SJSA1 (cell line): ENCODE data around the gene TELO2. TPM values are rescaled to one million over a fixed set of nuclear protein-coding genes. Genes with fewer than 3 reads are reported as not detected.

Experiments used
- DNase-seq, 2 experiments: peaks; one replicate each; pipeline ENCODE4 v3.0.0-alpha.2; 2015 to 2020; ENCODE audit warnings: low spot score in 2 of 2, low read depth in 1 of 2
- H3K27ac ChIP-seq: fragments of 250-450 bp; sonication (Bioruptor Pico); 2 replicates; pipeline ENCODE4 v1.5.1; 2020; ENCODE audit warnings: mild to moderate bottlenecking, moderate library complexity
- H3K27me3 ChIP-seq: fragments of 250-450 bp; sonication (Bioruptor Pico); replicated peaks from 2 replicates; pipeline ENCODE4 v1.5.1; 2020; ENCODE audit warnings: mild to moderate bottlenecking, moderate library complexity
- H3K36me3 ChIP-seq: fragments of 250-450 bp; sonication (Bioruptor Pico); 2 replicates; pipeline ENCODE4 v1.5.1; 2020; ENCODE audit warnings: mild to moderate bottlenecking
- H3K4me1 ChIP-seq: fragments of 250-450 bp; sonication (Bioruptor Pico); replicated peaks from 2 replicates; pipeline ENCODE4 v1.6.1; 2021; ENCODE audit warnings: mild to moderate bottlenecking
- H3K4me3 ChIP-seq: fragments of 250-450 bp; sonication (Bioruptor Pico); 2 replicates; pipeline ENCODE4 v1.5.1; 2020; ENCODE audit warnings: mild to moderate bottlenecking
- H3K9me3 ChIP-seq: fragments of 250-450 bp; sonication (Bioruptor Pico); replicated peaks from 2 replicates; pipeline ENCODE4 v1.5.1; 2020; ENCODE audit warnings: mild to moderate bottlenecking
- total RNA-seq: library from RNA; depleted of rRNA; stranded (reverse); fragments of >200 nt; shearing (Covaris generic); gene quantifications from 2 replicates; pipeline ENCODE4 v1.2.3, GENCODE V29; 2014

The TELO2 gene
- total RNA-seq, 1 experiment from 2014 or later = 19.7 TPM

GRCh38 chr16:1539720-1540555, 46.8 kb downstream of the TELO2 start:
- Histone ChIP-seq H3K36me3 (no peaks in the 10 kb centered on the region), H3K9me3 (no peaks in the 10 kb centered on the region), H3K27me3 (no peaks in the 10 kb centered on the region), H3K4me1 (no peaks in the 10 kb centered on the region), H3K4me3 (no peak overlapping the region), H3K27ac (no peak overlapping the region)
- no peak for DNase-seq

- Histone ChIP-seq H3K27ac (no peak overlapping the region), H3K4me3 (no peak overlapping the region), H3K36me3 (no peaks in the 10 kb centered on the region), H3K9me3 (no peaks in the 10 kb centered on the region), H3K4me1 (no peaks in the 10 kb centered on the region), H3K27me3 (no peaks in the 10 kb centered on the region)
- no peak for DNase-seq
Measured at GRCh38 chr16:1540556-1540855, 47.3 kb downstream of the TELO2 start.

- no peak for DNase-seq
- H3K27me3 ChIP-seq = no peaks in the 10 kb centered on the region
- H3K9me3 ChIP-seq = no peaks in the 10 kb centered on the region
- no peaks in the 10 kb centered on the region for H3K4me1 ChIP-seq
- H3K27ac ChIP-seq = no peak overlapping the region
- no peaks in the 10 kb centered on the region for H3K36me3 ChIP-seq
- H3K4me3 ChIP-seq = no peak overlapping the region
Measured at GRCh38 chr16:1541293-1542165, 48.4 kb downstream of the TELO2 start.

- no peak overlapping the region for H3K4me3 ChIP-seq
- H3K27me3 ChIP-seq = no peaks in the 10 kb centered on the region
- H3K4me1 ChIP-seq = no peaks in the 10 kb centered on the region
- no peaks in the 10 kb centered on the region for H3K9me3 ChIP-seq
- no peak for DNase-seq
- H3K27ac ChIP-seq = no peak overlapping the region
- no peaks in the 10 kb centered on the region for H3K36me3 ChIP-seq
Measured at GRCh38 chr16:1542166-1542500, 49.0 kb downstream of the TELO2 start.

GRCh38 chr16:1542533-1542932, 49.4 kb downstream of the TELO2 start:
- Histone ChIP-seq H3K4me3 (no peak overlapping the region), H3K4me1 (no peaks in the 10 kb centered on the region), H3K36me3 (no peaks in the 10 kb centered on the region), H3K9me3 (no peaks in the 10 kb centered on the region), H3K27ac (no peak overlapping the region), H3K27me3 (no peaks in the 10 kb centered on the region)
- no peak for DNase-seq

- H3K4me1 ChIP-seq = no peaks in the 10 kb centered on the region
- H3K4me3 ChIP-seq = no peak overlapping the region
- H3K9me3 ChIP-seq = no peaks in the 10 kb centered on the region
- H3K36me3 ChIP-seq = no peaks in the 10 kb centered on the region
- H3K27ac ChIP-seq = no peak overlapping the region
- no peaks in the 10 kb centered on the region for H3K27me3 ChIP-seq
- no peak for DNase-seq
Measured at GRCh38 chr16:1543085-1543896, 50.1 kb downstream of the TELO2 start.

- H3K4me1 ChIP-seq = no peaks in the 10 kb centered on the region
- H3K9me3 ChIP-seq = no peaks in the 10 kb centered on the region
- H3K27ac ChIP-seq = no peak overlapping the region
- no peak overlapping the region for H3K4me3 ChIP-seq
- no peaks in the 10 kb centered on the region for H3K27me3 ChIP-seq
- no peak for DNase-seq
- H3K36me3 ChIP-seq = no peaks in the 10 kb centered on the region
Measured at GRCh38 chr16:1545044-1546040, 52.2 kb downstream of the TELO2 start.

GRCh38 chr16:1546430-1546829, 53.3 kb downstream of the TELO2 start:
- Histone ChIP-seq H3K4me1 (no peaks in the 10 kb centered on the region), H3K36me3 (no peaks in the 10 kb centered on the region), H3K4me3 (no peak overlapping the region), H3K27me3 (no peaks in the 10 kb centered on the region), H3K9me3 (no peaks in the 10 kb centered on the region), H3K27ac (no peak overlapping the region)
- no peak for DNase-seq

GRCh38 chr16:1548233-1548632, 55.1 kb downstream of the TELO2 start:
- no peak for DNase-seq
- H3K27me3 ChIP-seq = no peaks in the 10 kb centered on the region
- H3K36me3 ChIP-seq = no peaks in the 10 kb centered on the region
- no peaks in the 10 kb centered on the region for H3K4me1 ChIP-seq
- H3K4me3 ChIP-seq = no peak overlapping the region
- no peaks in the 10 kb centered on the region for H3K9me3 ChIP-seq
- no peak overlapping the region for H3K27ac ChIP-seq

GRCh38 chr16:1548727-1549126, 55.6 kb downstream of the TELO2 start:
- Histone ChIP-seq H3K4me1 (no peaks in the 10 kb centered on the region), H3K27ac (no peak overlapping the region), H3K36me3 (no peaks in the 10 kb centered on the region), H3K27me3 (no peaks in the 10 kb centered on the region), H3K4me3 (no peak overlapping the region), H3K9me3 (no peaks in the 10 kb centered on the region)
- no peak for DNase-seq

GRCh38 chr16:1550069-1550468, 56.9 kb downstream of the TELO2 start:
- no peaks in the 10 kb centered on the region for H3K27me3 ChIP-seq
- H3K4me3 ChIP-seq = no peak overlapping the region
- H3K36me3 ChIP-seq = no peaks in the 10 kb centered on the region
- no peaks in the 10 kb centered on the region for H3K4me1 ChIP-seq
- DNase-seq = no peak
- H3K9me3 ChIP-seq = no peaks in the 10 kb centered on the region
- H3K27ac ChIP-seq = no peak overlapping the region

- H3K27me3 ChIP-seq = no peaks in the 10 kb centered on the region
Measured at GRCh38 chr16:1550696-1551095, 57.5 kb downstream of the TELO2 start.

GRCh38 chr16:1551166-1551565, 58.0 kb downstream of the TELO2 start:
- Histone ChIP-seq H3K36me3 (no peaks in the 10 kb centered on the region), H3K27me3 (no peaks in the 10 kb centered on the region), H3K4me3 (no peak overlapping the region), H3K9me3 (no peaks in the 10 kb centered on the region), H3K27ac (no peak overlapping the region), H3K4me1 (no peaks in the 10 kb centered on the region)
- no peak for DNase-seq

More at GRCh38 chr16:1550696-1551095, 57.5 kb downstream of the TELO2 start:
- DNase-seq = no peak
- H3K36me3 ChIP-seq = no peaks in the 10 kb centered on the region
- no peaks in the 10 kb centered on the region for H3K4me1 ChIP-seq
- no peak overlapping the region for H3K27ac ChIP-seq
- H3K4me3 ChIP-seq = no peak overlapping the region
- H3K9me3 ChIP-seq = no peaks in the 10 kb centered on the region
